GM21528 (cell line): ENCODE measurements around the gene RIPK3.

ENCODE experiments used
- ATAC-seq: cut with Tn5 transposase; IDR thresholded peaks from one replicate; pipeline ENCODE4 v1.9.1; 2021; ENCODE audit warnings: mild to moderate bottlenecking, moderate library complexity; ENCODE audit not compliant: unreplicated experiment, low FRiP score

The RIPK3 gene

DNA sequence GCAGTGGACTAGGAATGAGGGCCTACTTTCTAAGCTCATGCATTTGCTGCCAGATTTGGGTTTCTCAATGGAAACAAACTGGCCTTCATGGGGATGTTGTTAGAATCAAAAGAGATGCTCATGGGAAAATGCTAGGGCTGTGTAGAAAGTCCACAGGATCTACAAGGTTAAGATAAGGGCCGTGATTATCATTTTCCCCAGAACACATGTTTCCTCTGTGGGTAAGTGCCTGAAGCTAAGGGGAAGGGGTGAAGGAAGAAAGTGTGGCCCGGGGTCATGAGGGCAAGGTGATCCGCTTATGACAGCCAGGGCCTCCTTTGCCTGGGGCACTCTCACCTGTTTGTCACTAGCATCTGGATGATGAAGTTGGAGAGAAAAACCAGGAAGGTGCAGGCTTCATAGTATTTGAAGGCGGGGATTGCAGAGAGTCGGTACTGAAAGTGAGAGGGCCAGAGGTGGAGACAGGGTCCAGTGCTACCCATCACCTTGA, 14.7 kb downstream of the RIPK3 start:
- ATAC-seq, result no peak

DNA sequence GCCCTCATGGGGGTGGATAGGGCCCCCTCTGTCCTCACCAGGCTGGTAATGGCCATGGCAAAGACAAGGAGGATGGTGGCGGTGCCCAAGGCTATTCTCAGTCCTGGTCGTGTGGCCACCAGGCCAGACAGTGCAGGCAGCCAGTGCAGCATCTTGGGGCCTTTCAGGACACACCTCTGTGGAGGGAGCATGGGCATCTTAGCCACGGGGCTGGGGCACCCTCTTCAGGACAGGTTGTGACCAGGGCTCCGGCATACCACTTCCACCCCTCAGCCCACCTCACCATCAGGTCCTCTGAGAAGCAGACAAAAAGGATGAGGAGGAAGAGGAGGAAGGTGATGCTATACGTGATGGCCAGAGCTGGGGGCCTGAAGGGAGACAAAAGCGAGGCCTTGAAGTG, 15.8 kb downstream of the RIPK3 start:
- ATAC-seq, result no peak

DNA sequence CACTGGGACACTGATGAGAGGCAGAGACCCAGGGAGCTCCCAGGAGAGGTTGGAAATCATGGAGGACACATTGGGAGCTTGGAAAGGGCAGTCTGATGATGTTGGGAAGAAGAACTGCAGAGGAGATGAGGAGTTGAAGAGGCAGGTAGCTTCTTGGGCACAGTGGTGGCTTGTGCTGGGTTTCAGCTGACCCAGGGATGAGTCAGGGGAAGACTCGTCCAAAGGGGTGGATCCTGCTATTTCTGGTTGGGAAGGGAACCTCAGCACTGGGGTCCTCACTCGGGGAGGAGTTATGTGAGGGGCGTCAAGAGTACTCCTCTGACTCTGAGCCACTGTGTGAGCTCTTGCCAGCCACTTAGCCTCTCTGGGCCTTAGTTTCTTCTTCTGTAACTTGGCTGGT, 16.4 kb downstream of the RIPK3 start:
- no peak for ATAC-seq

DNA sequence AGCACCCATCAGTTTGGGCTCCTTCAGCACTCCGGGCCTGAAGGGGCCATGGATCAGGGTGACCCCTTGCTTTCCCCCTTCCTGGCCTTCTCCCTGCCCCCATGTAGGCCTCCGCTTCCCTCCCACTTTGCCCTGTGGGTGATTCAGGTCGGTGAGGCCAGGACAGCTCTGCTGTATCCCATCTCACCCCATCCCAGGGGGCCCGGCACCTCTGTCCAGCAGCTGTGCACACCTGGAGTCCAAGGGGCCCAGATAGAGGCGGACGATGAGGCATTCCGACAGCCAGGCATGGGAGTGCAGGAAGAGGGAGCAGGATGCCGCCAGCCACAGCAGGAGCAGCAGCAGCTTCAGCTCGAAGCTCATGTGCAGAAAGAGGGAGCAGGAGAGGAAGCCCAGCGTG, 17.1 kb downstream of the RIPK3 start:
- ATAC-seq, result no peak

DNA sequence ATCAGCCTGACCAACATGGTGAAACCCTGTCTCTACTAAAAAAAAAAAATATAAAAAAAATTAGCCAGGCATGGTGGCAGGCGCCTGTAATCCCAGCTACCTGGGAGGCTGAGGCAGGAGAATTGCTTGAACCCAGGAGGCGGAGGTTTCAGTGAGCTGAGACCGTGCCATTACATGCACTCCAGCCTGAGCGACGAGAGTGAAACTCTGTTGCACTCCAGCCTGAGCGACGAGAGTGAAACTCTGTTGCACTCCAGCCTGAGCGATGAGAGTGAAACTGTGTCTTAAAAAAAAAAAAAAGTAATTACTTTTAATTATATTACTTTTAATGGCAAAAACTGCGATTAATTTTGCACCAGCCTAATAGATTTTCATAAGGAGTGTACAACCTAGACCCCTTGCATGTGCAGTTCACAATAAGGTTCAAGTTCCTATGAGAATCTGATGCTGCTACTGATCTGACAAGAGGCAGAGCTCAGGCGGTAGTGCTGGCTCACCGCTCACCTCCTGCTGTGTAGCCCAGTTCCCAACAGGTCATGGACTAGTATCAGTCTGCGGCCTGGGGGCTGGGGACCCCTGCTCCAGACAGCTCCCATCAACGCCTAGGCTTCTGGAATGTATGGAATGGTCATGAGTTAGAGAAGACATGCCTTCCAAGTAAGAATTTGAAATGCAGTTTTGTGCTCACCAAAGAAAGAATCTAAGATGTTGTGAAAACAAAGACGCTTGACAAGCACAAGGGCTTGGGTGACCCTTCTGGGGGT, 18.4 kb downstream of the RIPK3 start:
- no peak for ATAC-seq

DNA sequence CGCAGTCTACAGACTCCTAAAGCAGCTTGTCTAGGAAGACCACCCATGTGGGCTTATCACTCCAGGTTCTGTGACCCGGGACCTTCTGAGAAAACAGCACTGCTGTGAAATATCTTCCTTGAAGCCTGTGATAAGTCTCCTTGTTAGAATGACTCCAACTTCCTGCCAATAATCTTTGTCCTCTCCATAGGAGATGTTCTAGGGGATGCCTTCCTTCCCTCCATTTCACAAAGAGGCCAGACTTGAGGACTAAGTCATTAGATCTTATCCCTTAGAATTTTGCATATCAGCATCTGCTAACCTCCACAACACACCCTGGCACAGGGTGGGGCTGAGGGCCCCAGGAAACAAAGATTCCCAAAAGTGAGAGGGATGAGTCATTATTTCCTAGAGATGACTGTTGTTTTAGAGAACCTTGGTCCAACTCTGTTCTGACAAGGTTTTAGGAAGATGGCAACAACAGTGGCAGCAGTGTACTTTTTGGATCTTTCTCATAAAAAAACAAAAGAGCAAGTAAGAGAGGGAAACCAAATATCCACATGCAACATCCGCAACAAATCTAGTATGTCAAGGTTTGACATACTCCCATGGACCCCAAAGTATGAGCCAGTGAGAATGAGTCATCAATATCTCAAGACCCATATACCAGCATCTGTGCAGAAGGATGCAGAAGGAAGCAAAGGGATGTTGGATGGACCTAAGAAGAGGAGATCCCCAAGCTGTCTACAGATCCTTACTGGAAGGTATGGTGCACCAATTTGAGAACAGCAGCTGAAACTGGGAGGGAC, 22.5 kb downstream of the RIPK3 start:
- no peak for ATAC-seq

DNA sequence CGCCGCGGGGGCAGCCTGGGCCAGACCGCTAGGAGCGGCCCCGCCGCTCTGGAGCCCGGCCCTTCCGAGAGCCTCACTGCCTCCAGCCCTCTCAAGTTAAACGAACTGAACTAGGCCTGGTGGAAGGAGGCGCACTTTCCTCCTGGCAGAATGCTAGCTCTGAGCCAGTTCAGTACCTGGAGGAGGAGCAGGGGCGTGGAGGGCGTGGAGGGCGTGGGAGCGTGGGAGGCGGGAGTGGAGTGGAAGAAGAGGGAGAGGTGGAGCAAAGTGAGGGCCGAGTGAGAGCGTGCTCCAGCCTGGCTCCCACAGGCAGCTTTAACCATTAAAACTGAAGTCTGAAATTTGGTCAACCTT, 23.2 kb downstream of the RIPK3 start:
- ATAC-seq, result no peak

DNA sequence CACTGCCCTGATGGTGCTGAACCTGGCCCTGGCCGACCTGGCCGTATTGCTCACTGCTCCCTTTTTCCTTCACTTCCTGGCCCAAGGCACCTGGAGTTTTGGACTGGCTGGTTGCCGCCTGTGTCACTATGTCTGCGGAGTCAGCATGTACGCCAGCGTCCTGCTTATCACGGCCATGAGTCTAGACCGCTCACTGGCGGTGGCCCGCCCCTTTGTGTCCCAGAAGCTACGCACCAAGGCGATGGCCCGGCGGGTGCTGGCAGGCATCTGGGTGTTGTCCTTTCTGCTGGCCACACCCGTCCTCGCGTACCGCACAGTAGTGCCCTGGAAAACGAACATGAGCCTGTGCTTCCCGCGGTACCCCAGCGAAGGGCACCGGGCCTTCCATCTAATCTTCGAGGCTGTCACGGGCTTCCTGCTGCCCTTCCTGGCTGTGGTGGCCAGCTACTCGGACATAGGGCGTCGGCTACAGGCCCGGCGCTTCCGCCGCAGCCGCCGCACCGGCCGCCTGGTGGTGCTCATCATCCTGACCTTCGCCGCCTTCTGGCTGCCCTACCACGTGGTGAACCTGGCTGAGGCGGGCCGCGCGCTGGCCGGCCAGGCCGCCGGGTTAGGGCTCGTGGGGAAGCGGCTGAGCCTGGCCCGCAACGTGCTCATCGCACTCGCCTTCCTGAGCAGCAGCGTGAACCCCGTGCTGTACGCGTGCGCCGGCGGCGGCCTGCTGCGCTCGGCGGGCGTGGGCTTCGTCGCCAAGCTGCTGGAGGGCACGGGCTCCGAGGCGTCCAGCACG, 23.8 kb downstream of the RIPK3 start:
- ATAC-seq, result no peak

DNA sequence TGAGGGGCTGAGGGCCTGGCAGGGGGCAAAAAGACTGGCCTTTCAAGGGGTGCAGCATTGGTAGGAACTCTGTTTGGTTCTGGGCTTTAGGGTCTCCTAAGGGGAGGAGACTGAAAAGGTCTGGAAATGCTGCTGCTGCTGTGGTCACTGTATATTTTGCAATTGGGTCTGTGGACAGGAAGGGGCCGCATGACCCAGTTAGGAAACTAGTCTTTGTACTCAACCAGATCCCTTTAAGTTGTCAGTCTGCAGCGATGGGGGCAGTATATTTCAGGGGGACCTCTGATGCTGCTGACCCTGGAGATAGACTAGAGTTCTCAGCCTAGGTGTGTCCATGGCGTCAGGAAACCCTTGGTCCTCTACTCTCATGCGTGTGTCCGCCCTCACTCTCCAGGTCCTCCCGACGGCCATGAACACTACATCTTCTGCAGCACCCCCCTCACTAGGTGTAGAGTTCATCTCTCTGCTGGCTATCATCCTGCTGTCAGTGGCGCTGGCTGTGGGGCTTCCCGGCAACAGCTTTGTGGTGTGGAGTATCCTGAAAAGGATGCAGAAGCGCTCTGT, 24.5 kb downstream of the RIPK3 start:
- ATAC-seq, result no peak

DNA sequence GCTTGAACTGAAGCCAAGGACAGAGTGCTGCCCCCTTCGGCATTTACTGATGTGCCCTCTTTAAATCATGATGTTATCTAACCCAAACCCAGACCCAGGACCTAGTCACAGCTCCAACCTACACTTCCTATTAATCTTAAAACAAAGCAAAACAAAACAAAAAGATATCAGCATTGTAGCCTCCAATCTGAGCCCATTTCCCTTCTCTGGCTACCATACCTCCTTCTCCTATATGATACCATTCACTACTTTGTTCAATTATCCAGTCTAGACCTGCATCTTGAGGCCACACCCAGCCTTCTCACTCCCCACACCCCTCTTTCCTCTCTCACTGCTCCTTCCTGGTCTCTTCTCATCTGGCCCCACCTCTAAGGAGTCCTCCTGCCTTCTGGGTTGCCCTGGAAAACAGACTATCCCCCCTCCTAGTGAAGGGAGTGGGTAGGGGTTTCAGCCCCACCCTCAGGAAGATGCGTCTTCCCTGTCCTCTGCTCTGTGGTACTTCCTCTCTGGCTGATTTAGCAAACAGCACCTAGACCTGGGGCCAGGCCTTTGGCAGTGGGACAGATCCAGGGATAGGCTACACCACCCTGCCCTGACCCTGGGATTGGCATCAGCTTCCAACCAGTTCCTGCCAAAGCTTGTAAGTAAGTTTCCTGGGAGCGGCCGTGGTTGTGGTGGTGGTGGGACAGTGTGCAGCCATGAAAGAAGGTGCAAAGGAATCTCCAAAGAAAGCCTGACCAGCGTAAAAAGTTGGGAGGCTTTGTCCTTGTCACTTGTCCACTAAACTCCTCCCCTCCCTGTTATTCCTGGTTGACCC, 25.2 kb downstream of the RIPK3 start:
- no peak for ATAC-seq

DNA sequence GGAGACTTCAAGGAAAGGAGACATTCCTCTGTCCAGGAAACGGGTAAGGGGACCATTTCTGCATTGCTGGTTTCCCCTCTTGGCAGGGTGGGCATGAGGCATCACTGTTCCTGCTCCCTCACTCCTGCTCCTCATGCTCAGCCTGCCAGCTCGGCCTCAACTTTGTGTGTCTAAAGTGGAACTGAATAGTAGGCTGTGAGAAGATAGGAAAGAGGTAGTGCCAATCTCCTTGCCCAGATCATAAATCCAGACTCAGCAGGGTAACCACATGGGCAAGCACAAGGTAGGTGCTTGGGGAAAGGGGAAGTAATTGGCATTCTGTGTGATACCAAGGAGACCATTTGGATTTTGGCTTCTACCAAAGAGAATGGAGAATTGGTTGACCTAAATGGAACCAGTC, 25.9 kb downstream of the RIPK3 start:
- ATAC-seq, result no peak

DNA sequence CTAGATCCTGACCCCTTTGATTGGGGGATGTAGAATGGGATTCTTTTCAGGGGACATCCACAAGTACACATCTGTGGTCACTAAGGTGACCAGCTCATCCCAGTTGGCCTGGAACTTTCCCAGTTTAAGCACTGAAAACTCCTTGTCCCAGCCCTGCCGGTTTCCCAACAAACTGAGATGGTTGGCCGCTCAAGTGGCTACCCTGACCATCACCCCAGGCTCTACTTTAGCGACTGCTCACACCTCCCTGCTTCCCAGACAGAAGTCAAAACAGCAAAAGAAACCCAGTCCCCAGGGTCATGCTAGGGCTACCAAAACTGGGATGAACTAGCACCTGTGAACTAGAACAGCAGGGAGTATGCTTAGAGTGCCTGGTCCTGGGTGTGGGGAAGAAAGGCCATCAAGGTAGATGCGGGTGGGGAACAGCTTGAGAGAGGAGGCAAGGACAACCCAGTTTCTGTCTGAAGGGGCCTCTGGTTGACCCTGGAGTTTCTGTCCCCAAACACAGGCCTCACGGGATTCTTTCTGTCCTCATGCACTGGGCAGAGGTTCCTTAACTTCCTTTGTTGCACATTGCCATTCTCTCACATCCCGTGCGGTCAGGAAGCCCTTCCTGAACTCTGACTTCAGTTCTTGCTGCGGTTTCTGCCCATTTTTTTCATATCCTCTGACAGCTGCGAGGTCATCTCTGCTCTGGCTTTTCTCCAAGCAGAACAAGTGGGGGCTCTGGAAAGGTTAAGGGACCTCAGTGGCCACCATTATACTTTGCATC, 26.9 kb downstream of the RIPK3 start:
- no peak for ATAC-seq

DNA sequence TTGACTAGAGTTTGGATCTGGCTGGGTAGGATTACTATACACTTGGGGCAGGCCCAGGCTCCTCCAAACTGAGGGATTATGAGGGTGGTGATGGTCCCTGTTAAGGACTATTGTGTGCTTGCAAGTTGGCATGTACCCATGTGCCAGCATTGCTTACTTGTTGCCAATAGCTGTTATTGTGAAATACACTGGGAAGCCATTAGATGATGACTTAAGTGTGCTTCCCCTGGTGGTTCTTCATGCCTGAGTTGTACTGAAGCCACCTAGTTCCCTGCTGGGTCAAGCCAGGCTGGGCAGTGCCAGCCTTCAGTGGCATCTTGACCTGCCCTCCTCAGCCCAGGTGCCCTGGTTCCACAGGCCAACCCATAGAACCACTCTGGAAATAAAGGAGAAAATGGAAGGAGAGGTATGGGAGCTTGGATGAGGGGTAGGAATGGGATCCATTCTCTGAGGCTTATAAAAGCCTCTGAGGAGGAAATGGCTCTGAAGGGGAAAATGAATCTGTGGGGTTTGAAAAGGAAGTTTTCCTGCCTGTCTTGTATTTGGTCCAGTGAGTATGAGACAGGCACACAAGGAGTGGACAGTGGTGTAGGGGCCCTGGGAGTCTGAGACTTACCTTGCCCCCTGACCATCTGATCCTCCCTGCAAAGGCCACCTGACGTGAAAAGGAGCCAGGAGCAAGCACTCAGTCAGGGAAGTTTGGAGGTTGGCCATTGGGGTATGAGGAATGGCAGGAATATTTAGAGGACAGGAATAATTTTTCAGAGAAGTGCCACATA, 27.8 kb downstream of the RIPK3 start:
- no peak for ATAC-seq

DNA sequence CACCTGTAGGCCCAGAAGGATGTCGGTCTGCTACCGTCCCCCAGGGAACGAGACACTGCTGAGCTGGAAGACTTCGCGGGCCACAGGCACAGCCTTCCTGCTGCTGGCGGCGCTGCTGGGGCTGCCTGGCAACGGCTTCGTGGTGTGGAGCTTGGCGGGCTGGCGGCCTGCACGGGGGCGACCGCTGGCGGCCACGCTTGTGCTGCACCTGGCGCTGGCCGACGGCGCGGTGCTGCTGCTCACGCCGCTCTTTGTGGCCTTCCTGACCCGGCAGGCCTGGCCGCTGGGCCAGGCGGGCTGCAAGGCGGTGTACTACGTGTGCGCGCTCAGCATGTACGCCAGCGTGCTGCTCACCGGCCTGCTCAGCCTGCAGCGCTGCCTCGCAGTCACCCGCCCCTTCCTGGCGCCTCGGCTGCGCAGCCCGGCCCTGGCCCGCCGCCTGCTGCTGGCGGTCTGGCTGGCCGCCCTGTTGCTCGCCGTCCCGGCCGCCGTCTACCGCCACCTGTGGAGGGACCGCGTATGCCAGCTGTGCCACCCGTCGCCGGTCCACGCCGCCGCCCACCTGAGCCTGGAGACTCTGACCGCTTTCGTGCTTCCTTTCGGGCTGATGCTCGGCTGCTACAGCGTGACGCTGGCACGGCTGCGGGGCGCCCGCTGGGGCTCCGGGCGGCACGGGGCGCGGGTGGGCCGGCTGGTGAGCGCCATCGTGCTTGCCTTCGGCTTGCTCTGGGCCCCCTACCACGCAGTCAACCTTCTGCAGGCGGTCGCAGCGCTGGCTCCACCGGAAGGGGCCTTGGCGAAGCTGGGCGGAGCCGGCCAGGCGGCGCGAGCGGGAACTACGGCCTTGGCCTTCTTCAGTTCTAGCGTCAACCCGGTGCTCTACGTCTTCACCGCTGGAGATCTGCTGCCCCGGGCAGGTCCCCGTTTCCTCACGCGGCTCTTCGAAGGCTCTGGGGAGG, 28.9 kb downstream of the RIPK3 start, which contains the start of gene LTB4R:
LTB4R (plus strand) TSS at position 857 of the 959 bp plus-strand sequence. CDS start 4,150 bp downstream, outside the sequence.
- ATAC-seq, result peak; percentile 67

DNA sequence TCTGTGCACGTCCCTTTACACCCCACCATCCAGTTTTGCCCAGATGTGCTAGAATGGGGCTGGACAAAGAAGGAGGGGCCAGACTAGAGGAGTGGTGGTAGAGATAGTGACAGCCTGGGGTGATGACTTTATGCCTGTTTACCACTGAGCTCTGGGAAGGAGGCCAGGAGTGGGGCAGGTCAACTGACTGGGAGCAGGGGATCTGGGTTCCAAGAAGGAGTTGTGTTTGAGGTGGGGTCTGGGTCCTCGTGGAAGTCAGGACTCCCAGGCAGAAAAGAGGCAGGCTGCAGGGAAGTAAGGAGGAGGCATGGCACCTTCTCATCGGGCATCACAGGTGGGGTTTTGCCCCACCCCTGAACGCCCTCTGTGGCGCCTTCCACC, 29.5 kb downstream of the RIPK3 start:
- ATAC-seq, result no peak

DNA sequence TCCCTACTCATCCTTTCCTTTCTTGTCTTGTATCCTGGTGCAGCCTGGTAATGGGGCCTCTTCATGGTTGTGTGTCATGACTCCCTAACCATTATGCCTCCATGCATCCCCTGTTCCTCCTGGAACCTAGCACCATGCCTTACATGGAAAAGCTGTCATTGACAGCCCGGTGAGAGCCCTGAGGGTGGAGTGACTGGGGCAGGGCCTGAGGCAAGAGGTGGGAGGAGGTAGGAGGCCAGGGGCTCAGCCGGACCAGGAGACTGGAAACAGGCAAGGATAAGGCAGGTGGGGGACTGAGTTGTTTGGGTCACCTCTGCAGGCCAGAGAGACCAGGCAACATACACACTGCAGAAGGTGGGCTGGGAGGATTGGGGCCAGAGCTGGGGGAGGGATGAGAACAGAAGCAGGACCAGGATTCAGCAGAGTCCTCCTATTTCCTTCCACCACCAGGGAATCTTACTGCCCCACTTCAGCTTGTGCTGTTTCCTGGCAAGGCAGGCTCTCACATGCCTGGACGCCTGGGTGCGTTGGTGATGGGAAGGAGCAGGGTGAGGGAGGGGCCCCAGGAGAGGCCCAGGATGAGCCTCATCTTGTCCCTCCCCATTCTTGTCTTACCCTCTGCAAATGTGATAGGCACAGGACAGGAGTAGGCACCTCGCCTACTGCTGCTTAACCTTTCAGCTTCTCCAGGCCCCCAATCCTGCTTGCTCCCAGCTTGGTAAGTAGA, 30.1 kb downstream of the RIPK3 start, which contains the start of gene LTB4R2:
LTB4R2 (plus strand) TSS at position 603 of the 727 bp plus-strand sequence. CDS start 525 bp downstream, outside the sequence.
- no peak for ATAC-seq
